Middle frontal gyrus (tissue), 1 donor: ENCODE data around the gene C19orf38.
"Not testable (repeated sequence)": the region's sequence is repeated elsewhere in the genome, so short reads cannot be mapped to it uniquely, and the experiment has no call there.

Experiments used
- DNase-seq: peaks from one replicate; pipeline ENCODE4 v3.0.0-alpha.2; 2015; ENCODE audit warnings: low spot score; ENCODE audit errors: extremely low spot score

Gene C19orf38

GRCh38 chr19:10820173-10820572 lies 28.0 kb upstream of the C19orf38 start:
- no peak for DNase-seq

GRCh38 chr19:10823690-10824089 lies 24.5 kb upstream of the C19orf38 start:
- no peak for DNase-seq

- no peak for DNase-seq
Observed at GRCh38 chr19:10826231-10826630, 22.0 kb upstream of the C19orf38 start.

- DNase-seq, result no peak
Observed at GRCh38 chr19:10826846-10827245, 21.4 kb upstream of the C19orf38 start.

- DNase-seq, result no peak
Observed at GRCh38 chr19:10828981-10829821, 19.0 kb upstream of the C19orf38 start.

- no peak for DNase-seq
Observed at GRCh38 chr19:10829967-10830366, 18.2 kb upstream of the C19orf38 start.

GRCh38 chr19:10830370-10830769 lies 17.8 kb upstream of the C19orf38 start:
- no peak for DNase-seq

- no peak for DNase-seq
Observed at GRCh38 chr19:10830931-10831779, 17.1 kb upstream of the C19orf38 start.

- DNase-seq, result no peak
Observed at GRCh38 chr19:10831987-10832938, 16.0 kb upstream of the C19orf38 start.

GRCh38 chr19:10832939-10833296 lies 15.3 kb upstream of the C19orf38 start:
- no peak for DNase-seq

GRCh38 chr19:10835089-10835753 lies 13.0 kb upstream of the C19orf38 start:
- DNase-seq, result no peak

GRCh38 chr19:10835754-10836478 lies 12.3 kb upstream of the C19orf38 start, which contains the start of gene TMED1:
Gene TMED1, minus strand, starts transcription at chr19:10836212. Its CDS starts 21 bp downstream, at chr19:10836191.
- peak; percentile 91 for DNase-seq

- no peak for DNase-seq
Observed at GRCh38 chr19:10836479-10837330, 11.5 kb upstream of the C19orf38 start.

GRCh38 chr19:10837649-10838048 lies 10.6 kb upstream of the C19orf38 start:
- not testable (repeated sequence) for DNase-seq

- DNase-seq, result no peak
Observed at GRCh38 chr19:10838377-10838776, 9.8 kb upstream of the C19orf38 start.

- no peak for DNase-seq
Observed at GRCh38 chr19:10839114-10840050, 8.8 kb upstream of the C19orf38 start.

GRCh38 chr19:10842788-10843187 lies 5.4 kb upstream of the C19orf38 start:
- DNase-seq, result no peak
